K562 (cell line): ENCODE measurements around the gene TNFAIP3. TPM values are rescaled to one million over a fixed set of nuclear protein-coding genes. Genes with fewer than 3 reads are reported as not detected.

Experiments
- ARHGAP35 ChIP-seq: fragments of 450-650 bp; IDR thresholded peaks from 2 replicates; pipeline ENCODE4 v1.6.1; 2018; ENCODE audit not compliant: partially characterized antibody
- ARID1B ChIP-seq: fragments of 450-650 bp; IDR thresholded peaks from 2 replicates; pipeline ENCODE4 v1.6.1; 2016; ENCODE audit warnings: antibody characterized with exemption, mild to moderate bottlenecking, inconsistent platforms
- BRF1 ChIP-seq: IDR thresholded peaks from 3 replicates; pipeline ENCODE4 v1.6.1; 2011; ENCODE audit warnings: borderline replicate concordance, mild to moderate bottlenecking; ENCODE audit not compliant: insufficient read length; ENCODE audit errors: extremely low read depth
- CBFA2T3 ChIP-seq: fragments of 450-650 bp; IDR thresholded peaks from 2 replicates; pipeline ENCODE4 v1.6.1; 2017
- CHD1 ChIP-seq: fragments of 200-600 bp; sonication (generic); IDR thresholded peaks from one replicate; pipeline ENCODE4 v1.6.1; 2012; ENCODE audit warnings: mild to moderate bottlenecking, moderate library complexity, low read length, inconsistent platforms
- CREM ChIP-seq: IDR thresholded peaks from 2 replicates; pipeline ENCODE4 v1.6.1; 2014; ENCODE audit warnings: antibody characterized with exemption, low read depth
- DIDO1 ChIP-seq: fragments of 450-650 bp; IDR thresholded peaks from 2 replicates; pipeline ENCODE4 v1.6.1; 2016; ENCODE audit warnings: low read depth, missing biosample characterization, missing genetic modification characterization
- E2F5 ChIP-seq: sonication (generic); formaldehyde crosslinking; IDR thresholded peaks from 2 replicates; pipeline ENCODE4 v1.8.0; 2022; ENCODE audit warnings: mild to moderate bottlenecking, missing genetic modification reagents
- ELF2 ChIP-seq: fragments of 250-450 bp; sonication (Bioruptor Pico); IDR thresholded peaks from 2 replicates; pipeline ENCODE4 v1.5.0; 2021; ENCODE audit warnings: mild to moderate bottlenecking
- GTF2F1 ChIP-seq: IDR thresholded peaks from 2 replicates; pipeline ENCODE4 v1.6.1; 2011; ENCODE audit warnings: low read depth, low read length, improper control_type of control experiment
- HNRNPLL ChIP-seq: fragments of 200-400 bp; formaldehyde crosslinking; IDR thresholded peaks from 2 replicates; pipeline ENCODE4 v1.6.1; 2017; ENCODE audit warnings: low read length, low read depth, mild to moderate bottlenecking; ENCODE audit not compliant: poor library complexity, severe bottlenecking
- HSF4 ChIP-seq: fragments of 250-450 bp; sonication (Bioruptor Pico); IDR thresholded peaks from 2 replicates; pipeline ENCODE4 v2.1.2; 2022; ENCODE audit warnings: mild to moderate bottlenecking, moderate library complexity, borderline replicate concordance
- MIER1 ChIP-seq: fragments of 450-650 bp; IDR thresholded peaks from 2 replicates; pipeline ENCODE4 v1.6.1; 2016; ENCODE audit warnings: antibody characterized with exemption, mild to moderate bottlenecking, low read depth
- OTX1 ChIP-seq: fragments of 450-650 bp; formaldehyde crosslinking; IDR thresholded peaks from 2 replicates; pipeline ENCODE4 v1.4.0; 2022; ENCODE audit warnings: mild to moderate bottlenecking
- PHF20 ChIP-seq: fragments of 450-650 bp; IDR thresholded peaks from 2 replicates; pipeline ENCODE4 v1.6.1; 2018; ENCODE audit not compliant: partially characterized antibody
- PTTG1 ChIP-seq: fragments of 450-650 bp; IDR thresholded peaks from 2 replicates; pipeline ENCODE4 v1.6.1; 2016; ENCODE audit warnings: low read depth, mild to moderate bottlenecking, missing genetic modification characterization, missing compliant biosample characterization
- SAFB2 ChIP-seq: fragments of 200-400 bp; formaldehyde crosslinking; IDR thresholded peaks from 2 replicates; pipeline ENCODE4 v1.6.1; 2018; ENCODE audit warnings: borderline replicate concordance, low read length, low read depth, moderate library complexity; ENCODE audit not compliant: severe bottlenecking
- TBP ChIP-seq: optimal IDR thresholded peaks from 2 replicates; pipeline ENCODE3; 2011; ENCODE audit warnings: low read depth, low read length, improper control_type of control experiment
- ZNF311 ChIP-seq: fragments of 250-450 bp; sonication (Bioruptor Pico); IDR thresholded peaks from 2 replicates; pipeline ENCODE4 v1.4.0; 2020; ENCODE audit warnings: mild to moderate bottlenecking, moderate library complexity
- ZNF717 ChIP-seq: fragments of 250-450 bp; sonication (Bioruptor Pico); IDR thresholded peaks from 2 replicates; pipeline ENCODE4 v1.5.0; 2021
- polyA plus RNA-seq, 8 experiments: library from polyadenylated mRNA; depleted of rRNA in 4 of 8; stranded (reverse) in 5 of 8; unstranded in 3 of 8; fragments of >200 nt; fragmentation: Nextera tagmentation in 2 of 8; fragmentation: Illumina TruSeq in 1 of 8; extraction: Ambion mirVana in 2 of 8; extraction: Trizol in 1 of 8; gene quantifications; 2 replicates each; pipeline versions ENCODE4 v1.2.1 to v1.2.3, GENCODE V29; 2011 to 2014; ENCODE audit warnings: inconsistent platforms in 1 of 8, missing spikeins in 1 of 8
- total RNA-seq, 7 experiments: library from RNA; depleted of rRNA in 6 of 7; stranded (reverse); fragments of >200 nt in 6 of 7; fragmentation: Illumina TruSeq in 2 of 7; extraction: Trizol in 2 of 7; gene quantifications; 2 replicates each; pipeline versions ENCODE4 v1.2.1 to v1.2.3, GENCODE V29; 2011 to 2021; ENCODE audit warnings: low replicate concordance in 1 of 7
- TF ChIP-seq, protein P1 (sequence below): sonication (generic); formaldehyde crosslinking; IDR thresholded peaks from 2 replicates; pipeline ENCODE4 v1.4.0; 2020; ENCODE audit warnings: mild to moderate bottlenecking, missing genetic modification reagents
- TF ChIP-seq, protein P2 (sequence below): fragments of 250-450 bp; sonication (Bioruptor Pico); IDR thresholded peaks from 2 replicates; pipeline ENCODE4 v1.5.0; 2021

The TNFAIP3 gene
- total and polyA plus RNA-seq, 9 of the 15 experiments (the other 6 are each of a cell fraction or from before 2014, with no cell fraction given), result 0.79 to 17.0 (median 6.4) TPM

GRCh38 chr6:137910424-137910834 is 43.4 kb downstream of the TNFAIP3 start (continued):
- TF ChIP-seq, protein P1, sequence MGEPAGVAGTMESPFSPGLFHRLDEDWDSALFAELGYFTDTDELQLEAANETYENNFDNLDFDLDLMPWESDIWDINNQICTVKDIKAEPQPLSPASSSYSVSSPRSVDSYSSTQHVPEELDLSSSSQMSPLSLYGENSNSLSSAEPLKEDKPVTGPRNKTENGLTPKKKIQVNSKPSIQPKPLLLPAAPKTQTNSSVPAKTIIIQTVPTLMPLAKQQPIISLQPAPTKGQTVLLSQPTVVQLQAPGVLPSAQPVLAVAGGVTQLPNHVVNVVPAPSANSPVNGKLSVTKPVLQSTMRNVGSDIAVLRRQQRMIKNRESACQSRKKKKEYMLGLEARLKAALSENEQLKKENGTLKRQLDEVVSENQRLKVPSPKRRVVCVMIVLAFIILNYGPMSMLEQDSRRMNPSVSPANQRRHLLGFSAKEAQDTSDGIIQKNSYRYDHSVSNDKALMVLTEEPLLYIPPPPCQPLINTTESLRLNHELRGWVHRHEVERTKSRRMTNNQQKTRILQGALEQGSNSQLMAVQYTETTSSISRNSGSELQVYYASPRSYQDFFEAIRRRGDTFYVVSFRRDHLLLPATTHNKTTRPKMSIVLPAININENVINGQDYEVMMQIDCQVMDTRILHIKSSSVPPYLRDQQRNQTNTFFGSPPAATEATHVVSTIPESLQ (CRISPR knock-in tag), result no peak
- TF ChIP-seq, protein P2, sequence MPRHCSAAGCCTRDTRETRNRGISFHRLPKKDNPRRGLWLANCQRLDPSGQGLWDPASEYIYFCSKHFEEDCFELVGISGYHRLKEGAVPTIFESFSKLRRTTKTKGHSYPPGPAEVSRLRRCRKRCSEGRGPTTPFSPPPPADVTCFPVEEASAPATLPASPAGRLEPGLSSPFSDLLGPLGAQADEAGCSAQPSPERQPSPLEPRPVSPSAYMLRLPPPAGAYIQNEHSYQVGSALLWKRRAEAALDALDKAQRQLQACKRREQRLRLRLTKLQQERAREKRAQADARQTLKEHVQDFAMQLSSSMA (CRISPR knock-in tag), result no peak
- TF ChIP-seq OTX1 (CRISPR knock-in tag) (peak; percentile 98), HSF4 (CRISPR knock-in tag) (no peak), PHF20 (no peak), DIDO1 (tag) (0 out of 2 replicates have a peak, but pooled peaks have one; percentile 17), CBFA2T3 (peak; percentile 51), TBP (no peak), CREM (peak; percentile 69), HNRNPLL (no peak), ZNF311 (CRISPR knock-in tag) (no peak), ELF2 (CRISPR knock-in tag) (no peak), SAFB2 (no peak), BRF1 (no peak), ZNF717 (CRISPR knock-in tag) (no peak), ARHGAP35 (no peak), CHD1 (no peak), GTF2F1 (no peak), ARID1B (peak; percentile 88), MIER1 (no peak), E2F5 (CRISPR knock-in tag) (no peak), PTTG1 (tag) (0 out of 2 replicates have a peak, but pooled peaks have one; percentile 33)
